A204.1 (cell line): ENCODE data around the gene ZNF541.

Experiments used
- FAIRE-seq: peaks from 2 replicates; lab custom pipeline; 2012; peaks lifted over from hg19 to GRCh38; lab: Jason Lieb, UNC

The ZNF541 gene

GRCh38 chr19:47544476-47544875, 28.5 kb downstream of the ZNF541 start:
- no peak for FAIRE-seq

- no peak for FAIRE-seq
Observed at GRCh38 chr19:47544075-47544474, 28.9 kb downstream of the ZNF541 start.

GRCh38 chr19:47542030-47542475, 30.9 kb downstream of the ZNF541 start:
- FAIRE-seq = no peak

GRCh38 chr19:47541518-47541917, 31.4 kb downstream of the ZNF541 start:
- FAIRE-seq = no peak

GRCh38 chr19:47540748-47541147, 32.2 kb downstream of the ZNF541 start:
- FAIRE-seq = no peak

GRCh38 chr19:47539747-47540311, 33.1 kb downstream of the ZNF541 start:
- no peak for FAIRE-seq

GRCh38 chr19:47538812-47539211, 34.1 kb downstream of the ZNF541 start:
- no peak for FAIRE-seq

- no peak for FAIRE-seq
Observed at GRCh38 chr19:47537493-47537892, 35.5 kb downstream of the ZNF541 start.

- no peak for FAIRE-seq
Observed at GRCh38 chr19:47534628-47535027, 38.3 kb downstream of the ZNF541 start.

- no peak for FAIRE-seq
Observed at GRCh38 chr19:47531640-47532387, 41.1 kb downstream of the ZNF541 start.

- no peak for FAIRE-seq
Observed at GRCh38 chr19:47529018-47529742, 43.8 kb downstream of the ZNF541 start.

- no peak for FAIRE-seq
Observed at GRCh38 chr19:47526798-47527197, 46.1 kb downstream of the ZNF541 start.

- FAIRE-seq = no peak
Observed at GRCh38 chr19:47523473-47523872, 49.5 kb downstream of the ZNF541 start.
